WTC11 (cell line): ENCODE data around the gene CLEC2A.

Experiments
- CBFB ChIP-seq: sonication (generic); formaldehyde crosslinking; IDR thresholded peaks from 2 replicates; pipeline ENCODE4 v1.8.1; 2022; ENCODE audit warnings: mild to moderate bottlenecking, low read depth, missing genetic modification reagents
- ETV6 ChIP-seq: sonication (generic); formaldehyde crosslinking; IDR thresholded peaks from 2 replicates; pipeline ENCODE4 v1.8.1; 2022; ENCODE audit warnings: mild to moderate bottlenecking, missing genetic modification reagents
- GABPB1 ChIP-seq: sonication (generic); formaldehyde crosslinking; IDR thresholded peaks from 2 replicates; pipeline ENCODE4 v1.8.1; 2023; ENCODE audit warnings: mild to moderate bottlenecking, missing genetic modification reagents
- RELA ChIP-seq: sonication (generic); formaldehyde crosslinking; IDR thresholded peaks from 2 replicates; pipeline ENCODE4 v1.8.1; 2022; ENCODE audit warnings: missing genetic modification reagents, mild to moderate bottlenecking, borderline replicate concordance
- SMAD3 ChIP-seq: sonication (generic); formaldehyde crosslinking; IDR thresholded peaks from 2 replicates; pipeline ENCODE4 v1.8.0; 2022; ENCODE audit warnings: missing genetic modification reagents, mild to moderate bottlenecking, borderline replicate concordance
- SP1 ChIP-seq: sonication (generic); formaldehyde crosslinking; conservative IDR thresholded peaks from 2 replicates; pipeline ENCODE4 v1.8.1; 2022; ENCODE audit warnings: missing genetic modification reagents
- TF ChIP-seq, protein P1 (sequence below): fragments of 200-600 bp; IDR thresholded peaks from 2 replicates; pipeline ENCODE4 v1.8.0; 2022; ENCODE audit warnings: antibody characterized with exemption
- TF ChIP-seq, protein P2 (sequence below): fragments of 250-450 bp; sonication (Bioruptor Pico); conservative IDR thresholded peaks from 2 replicates; pipeline ENCODE4 v1.9.0; 2021; ENCODE audit warnings: mild to moderate bottlenecking
- TF ChIP-seq, protein P3 (sequence below): sonication (generic); formaldehyde crosslinking; IDR thresholded peaks from 2 replicates; pipeline ENCODE4 v1.8.1; 2022; ENCODE audit warnings: mild to moderate bottlenecking, moderate library complexity, missing genetic modification reagents

DNA sequence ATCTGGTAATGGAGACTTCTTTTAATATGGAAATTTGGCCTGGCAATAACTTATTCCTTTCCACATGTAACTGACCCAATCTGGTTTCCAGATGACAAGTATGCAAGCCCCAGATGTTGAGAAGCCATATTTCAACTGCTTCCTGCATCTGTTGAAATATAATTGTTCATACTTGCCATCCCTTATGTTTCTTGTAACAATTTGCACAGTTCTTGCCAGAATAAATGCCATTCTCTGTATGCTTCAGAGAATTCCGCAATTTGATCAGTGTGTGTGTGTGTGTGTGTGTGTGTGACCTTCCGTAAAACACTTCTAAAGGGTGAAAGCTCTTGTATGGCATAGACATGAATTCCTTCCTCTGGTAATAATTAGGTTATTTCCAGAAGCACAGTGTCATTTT, 1.8 kb upstream of the CLEC2A start:
- TF ChIP-seq, protein P1, sequence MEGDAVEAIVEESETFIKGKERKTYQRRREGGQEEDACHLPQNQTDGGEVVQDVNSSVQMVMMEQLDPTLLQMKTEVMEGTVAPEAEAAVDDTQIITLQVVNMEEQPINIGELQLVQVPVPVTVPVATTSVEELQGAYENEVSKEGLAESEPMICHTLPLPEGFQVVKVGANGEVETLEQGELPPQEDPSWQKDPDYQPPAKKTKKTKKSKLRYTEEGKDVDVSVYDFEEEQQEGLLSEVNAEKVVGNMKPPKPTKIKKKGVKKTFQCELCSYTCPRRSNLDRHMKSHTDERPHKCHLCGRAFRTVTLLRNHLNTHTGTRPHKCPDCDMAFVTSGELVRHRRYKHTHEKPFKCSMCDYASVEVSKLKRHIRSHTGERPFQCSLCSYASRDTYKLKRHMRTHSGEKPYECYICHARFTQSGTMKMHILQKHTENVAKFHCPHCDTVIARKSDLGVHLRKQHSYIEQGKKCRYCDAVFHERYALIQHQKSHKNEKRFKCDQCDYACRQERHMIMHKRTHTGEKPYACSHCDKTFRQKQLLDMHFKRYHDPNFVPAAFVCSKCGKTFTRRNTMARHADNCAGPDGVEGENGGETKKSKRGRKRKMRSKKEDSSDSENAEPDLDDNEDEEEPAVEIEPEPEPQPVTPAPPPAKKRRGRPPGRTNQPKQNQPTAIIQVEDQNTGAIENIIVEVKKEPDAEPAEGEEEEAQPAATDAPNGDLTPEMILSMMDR = no peak
- TF ChIP-seq ETV6 (no peak), SMAD3 (CRISPR knock-in tag) (no peak), RELA (CRISPR knock-in tag) (no peak), CBFB (CRISPR knock-in tag) (no peak), GABPB1 (no peak), SP1 (CRISPR knock-in tag) (no peak)
- TF ChIP-seq, protein P2, sequence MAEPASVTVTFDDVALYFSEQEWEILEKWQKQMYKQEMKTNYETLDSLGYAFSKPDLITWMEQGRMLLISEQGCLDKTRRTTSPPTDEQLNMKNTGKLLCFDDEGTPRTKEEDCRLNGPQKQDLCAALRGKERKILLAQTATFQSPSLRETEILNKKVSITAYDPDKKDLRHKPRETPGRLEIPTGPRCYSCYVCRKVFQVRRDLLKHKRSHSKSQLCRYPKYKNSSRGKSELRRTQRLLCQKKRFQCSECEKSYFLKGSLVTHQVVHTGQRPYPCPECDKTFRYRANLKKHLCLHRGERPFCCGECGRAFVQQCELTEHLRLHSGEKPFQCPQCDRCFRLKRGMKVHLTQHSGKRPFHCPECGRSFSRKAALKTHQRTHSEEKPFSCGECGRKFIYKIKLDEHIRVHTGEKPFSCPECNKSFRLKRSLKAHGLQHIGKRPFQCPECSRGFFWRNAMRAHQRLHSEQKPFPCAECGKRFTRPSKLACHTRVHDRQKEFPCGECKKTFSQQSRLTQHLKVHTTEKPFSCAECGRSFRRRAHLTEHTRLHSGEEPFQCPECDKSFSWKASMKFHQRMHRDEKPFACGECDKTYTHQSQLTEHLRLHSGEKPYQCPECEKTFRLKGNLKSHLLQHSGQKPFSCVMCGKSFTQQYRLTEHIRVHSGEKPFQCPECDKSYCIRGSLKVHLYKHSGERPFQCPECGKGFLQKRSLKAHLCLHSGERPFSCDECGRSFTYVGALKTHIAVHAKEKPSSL = no peak
- TF ChIP-seq, protein P3, sequence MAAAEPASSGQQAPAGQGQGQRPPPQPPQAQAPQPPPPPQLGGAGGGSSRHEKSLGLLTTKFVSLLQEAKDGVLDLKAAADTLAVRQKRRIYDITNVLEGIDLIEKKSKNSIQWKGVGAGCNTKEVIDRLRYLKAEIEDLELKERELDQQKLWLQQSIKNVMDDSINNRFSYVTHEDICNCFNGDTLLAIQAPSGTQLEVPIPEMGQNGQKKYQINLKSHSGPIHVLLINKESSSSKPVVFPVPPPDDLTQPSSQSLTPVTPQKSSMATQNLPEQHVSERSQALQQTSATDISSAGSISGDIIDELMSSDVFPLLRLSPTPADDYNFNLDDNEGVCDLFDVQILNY (CRISPR knock-in tag) = no peak
